GM21367 (cell line): ENCODE data around the gene FYN.
"Not testable (repeated sequence)": the region's sequence is repeated elsewhere in the genome, so short reads cannot be mapped to it uniquely, and the experiment has no call there.

Experiments
- ATAC-seq: cut with Tn5 transposase; IDR thresholded peaks from one replicate; pipeline ENCODE4 v1.9.1; 2021; ENCODE audit not compliant: unreplicated experiment

FYN gene

DNA sequence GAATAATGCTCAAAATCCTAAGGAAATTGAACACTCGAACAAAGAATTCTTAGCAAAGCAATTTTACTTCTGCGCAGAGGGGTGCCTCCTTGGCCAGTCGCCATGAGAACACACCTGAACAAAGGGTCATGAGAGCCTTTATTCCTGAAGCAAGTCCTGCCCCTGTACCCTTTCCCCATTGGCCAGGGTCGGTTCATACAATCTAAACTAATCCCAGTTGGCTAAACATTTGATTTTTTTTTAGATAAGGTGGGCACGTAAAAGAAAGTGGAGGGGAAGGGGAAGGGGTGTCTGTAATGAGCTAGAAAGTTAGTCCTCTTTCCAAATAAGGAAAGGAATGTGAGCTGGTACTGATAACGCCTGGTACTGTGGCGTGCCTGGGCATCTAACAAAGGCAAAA is 37.9 kb downstream of the FYN start:
- not testable (repeated sequence) for ATAC-seq

DNA sequence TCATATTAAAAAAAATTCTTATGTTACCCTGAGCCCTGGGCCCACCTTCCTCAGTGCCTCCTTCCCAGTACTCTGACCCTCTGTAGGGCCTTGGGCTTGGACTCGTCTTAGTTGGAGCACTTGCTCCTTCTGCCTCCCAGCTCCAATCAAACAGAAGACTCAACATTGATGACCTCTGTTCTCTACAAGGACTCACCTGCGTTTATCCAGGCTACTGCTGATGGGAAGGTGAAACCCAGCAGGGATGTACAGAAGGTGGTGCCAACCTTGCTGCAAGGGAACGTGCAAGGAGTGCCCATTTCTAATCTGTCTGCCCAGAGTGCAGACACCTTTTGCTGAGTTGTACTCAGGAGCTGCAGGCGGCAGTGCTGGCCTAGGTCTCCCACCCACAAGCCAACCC is 38.9 kb downstream of the FYN start:
- no peak for ATAC-seq

DNA sequence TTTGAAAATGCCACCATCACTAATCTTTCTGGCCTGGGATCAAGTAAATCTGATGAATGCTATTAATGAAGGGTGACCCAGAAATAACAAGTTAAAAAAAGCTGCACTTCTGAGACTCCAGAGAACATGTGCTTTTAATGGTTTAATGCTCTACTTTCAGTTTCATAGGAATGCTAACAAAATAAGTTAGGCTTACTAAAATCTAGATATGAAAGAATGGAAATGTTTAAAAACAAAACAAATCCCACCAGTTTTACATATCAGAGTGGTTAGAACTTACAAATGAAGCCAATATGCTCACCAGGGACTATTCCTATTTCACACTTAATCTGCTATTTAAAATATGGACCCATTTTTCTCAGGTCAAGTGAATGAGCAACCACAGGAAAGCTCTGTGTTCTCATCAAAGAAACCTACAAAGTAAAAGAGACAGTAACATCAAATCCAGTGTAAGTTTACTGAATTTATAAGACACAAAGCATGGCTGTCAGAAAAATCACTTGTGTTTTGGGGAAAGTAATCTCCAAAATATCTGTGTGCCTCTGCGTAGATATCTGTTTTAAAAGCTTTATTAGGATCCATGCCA is 40.3 kb downstream of the FYN start:
- ATAC-seq: no peak

DNA sequence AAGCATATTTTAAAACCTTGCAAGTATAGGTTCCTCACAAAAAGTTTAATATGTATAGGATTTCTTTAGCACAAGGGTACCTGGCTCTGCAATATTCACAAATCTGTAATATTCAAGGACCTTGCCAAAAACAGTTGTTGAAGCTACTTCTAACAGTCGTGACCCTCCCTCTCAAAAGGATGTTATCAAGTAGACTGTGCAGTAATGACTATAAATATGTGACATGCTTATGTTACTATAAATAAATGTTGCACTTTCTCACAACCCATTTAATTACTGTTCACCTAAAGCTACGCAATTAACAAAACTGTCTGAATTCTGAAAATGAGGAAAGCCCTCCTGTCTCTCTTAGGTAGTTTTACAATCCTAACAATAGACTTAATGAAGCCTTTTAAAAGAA is 41.8 kb downstream of the FYN start:
- no peak for ATAC-seq

GRCh38 chr6:111829998-111830397 is 43.3 kb downstream of the FYN start:
- ATAC-seq: no peak

- ATAC-seq: no peak
Observed at GRCh38 chr6:111829581-111829980, 43.7 kb downstream of the FYN start.

DNA sequence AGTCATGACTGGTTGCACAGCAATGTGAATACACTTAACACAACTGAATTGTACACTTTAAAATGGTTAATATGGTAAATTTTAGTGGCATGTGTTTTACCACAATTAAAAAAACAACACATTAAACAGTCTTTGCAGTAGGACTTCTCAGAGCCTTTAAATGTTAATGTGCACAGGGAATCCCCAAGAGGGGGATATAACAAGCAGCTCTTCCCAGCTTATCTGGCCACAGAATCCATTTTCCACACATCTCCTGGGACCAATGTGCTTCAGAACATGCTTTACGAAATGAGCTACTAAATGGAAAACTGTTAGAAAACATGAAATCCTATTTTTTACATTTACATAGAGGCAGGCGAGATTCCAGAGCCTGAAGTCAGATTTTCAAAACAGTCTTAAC is 44.4 kb downstream of the FYN start:
- ATAC-seq: no peak

- no peak for ATAC-seq
Observed at GRCh38 chr6:111825439-111826086, 47.7 kb downstream of the FYN start.

DNA sequence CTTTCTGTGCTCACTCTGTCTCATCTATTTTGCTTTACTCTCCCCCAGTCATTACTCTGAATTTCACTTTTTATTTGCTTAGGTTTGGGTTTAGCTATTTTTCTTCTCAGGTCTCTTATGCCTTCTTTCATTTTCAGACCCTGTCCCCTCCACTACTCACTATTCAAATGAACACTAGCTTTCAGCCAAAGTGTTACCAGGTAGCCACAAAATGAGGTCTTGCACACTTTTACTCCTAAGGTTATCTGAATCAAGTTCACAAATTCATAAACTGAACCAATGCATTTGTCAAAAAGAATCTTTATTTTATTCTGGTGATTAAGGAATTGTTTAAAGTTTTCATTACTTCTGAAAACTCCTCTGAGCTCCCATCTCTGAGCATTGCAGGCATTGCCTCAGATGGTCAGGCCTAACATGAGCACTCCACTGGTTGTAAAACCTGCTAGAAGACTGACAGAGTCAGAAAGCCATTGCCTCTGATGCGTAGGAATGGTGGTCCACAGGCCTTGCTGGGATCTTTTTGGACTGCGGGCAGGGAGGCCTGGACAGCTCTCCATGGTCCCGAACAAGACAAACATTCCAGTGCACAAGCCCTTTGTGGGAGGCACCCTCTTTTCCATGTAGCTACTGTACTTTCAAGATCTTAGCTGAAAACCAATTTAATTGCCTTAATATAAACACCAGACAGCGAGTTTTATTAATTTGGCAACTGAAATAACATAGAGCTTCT is 48.5 kb downstream of the FYN start:
- peak; percentile 85 for ATAC-seq

DNA sequence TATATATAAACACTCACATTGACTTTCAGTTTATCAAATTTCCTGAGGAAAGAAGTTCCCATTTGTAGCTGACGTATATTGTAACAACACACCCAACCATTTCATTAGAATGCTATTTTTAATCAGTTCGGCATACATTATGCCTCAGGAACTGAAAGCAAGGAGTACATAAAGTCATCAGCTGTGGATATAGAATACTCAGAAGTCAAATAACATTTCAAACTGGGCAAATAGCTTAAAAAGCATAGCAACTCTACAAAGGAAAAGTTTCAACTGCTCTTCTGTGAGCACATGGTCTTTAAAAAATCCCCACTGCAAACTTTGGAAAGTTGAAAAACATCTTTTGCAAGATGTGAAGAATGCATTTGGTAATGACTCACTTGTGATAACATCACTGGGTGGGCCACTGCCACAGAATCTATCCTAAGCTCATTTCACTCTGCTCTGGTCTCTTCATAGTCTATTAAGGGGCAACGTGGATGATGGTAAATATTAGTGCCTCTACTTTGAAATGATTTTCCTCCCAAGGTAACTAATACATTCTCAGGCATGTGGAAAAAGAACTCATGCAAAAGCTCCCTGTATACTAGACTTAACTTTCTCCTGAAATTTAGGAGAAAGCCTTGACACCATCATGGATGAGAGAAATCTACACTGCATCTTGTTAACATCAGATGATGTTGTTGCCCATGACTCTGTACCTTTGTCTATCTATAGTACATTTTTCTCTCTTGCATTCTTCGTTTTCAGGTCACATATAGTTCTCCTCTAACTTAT is 49.2 kb downstream of the FYN start:
- ATAC-seq: no peak

GRCh38 chr6:111823012-111823411 is 50.2 kb downstream of the FYN start:
- ATAC-seq: no peak

DNA sequence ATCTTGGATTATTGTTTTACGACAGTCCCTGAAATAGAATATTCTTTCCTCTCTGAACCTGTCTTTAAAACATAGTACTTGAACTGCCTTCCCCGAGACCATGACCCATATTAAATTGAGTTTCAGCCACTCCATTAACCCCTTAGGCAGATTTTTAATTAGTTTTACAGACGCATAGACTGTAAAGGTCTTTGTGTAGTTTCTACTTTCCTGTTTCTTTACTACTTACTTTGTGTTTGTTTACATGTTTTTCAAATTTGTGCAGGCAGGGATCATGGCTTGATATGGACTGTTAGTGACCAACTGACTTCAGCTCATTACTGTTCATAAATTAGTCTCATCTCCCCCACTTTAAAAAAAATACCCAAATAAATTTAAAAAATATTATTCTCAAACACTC is 53.8 kb downstream of the FYN start:
- ATAC-seq: no peak

GRCh38 chr6:111818539-111819226 is 54.6 kb downstream of the FYN start:
- no peak for ATAC-seq

DNA sequence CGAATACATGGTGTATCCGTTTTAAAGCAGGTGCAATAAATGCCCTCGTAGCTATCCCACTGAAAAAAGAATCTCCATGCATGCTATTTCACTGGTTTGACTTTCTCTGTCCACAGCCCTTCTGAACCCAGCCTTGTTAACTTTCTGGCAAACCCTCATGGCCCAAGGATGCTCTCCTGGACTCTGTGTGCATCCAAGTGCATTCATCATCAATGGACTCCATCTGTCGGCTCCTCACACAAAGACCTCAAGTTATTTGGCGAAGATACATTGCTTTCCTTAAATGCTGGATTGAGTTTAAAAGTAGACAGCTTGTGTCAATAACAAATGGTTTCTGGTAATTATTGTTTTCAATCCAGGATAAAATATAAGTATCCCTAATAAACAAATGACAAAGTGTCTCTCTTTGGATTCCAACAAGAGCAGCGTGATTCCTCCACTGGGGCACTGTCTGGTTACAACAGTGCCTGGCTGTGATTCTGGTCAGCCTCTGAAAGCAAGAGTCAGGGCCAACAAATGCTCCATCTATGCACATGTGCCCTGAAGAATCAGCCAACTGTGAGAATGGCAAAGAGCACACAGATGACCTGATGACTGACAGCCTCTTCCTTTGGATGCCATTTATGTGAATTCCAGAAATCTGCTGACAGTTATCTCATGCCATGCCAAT is 55.7 kb downstream of the FYN start:
- ATAC-seq: no peak

GRCh38 chr6:111813677-111814310 is 59.5 kb downstream of the FYN start:
- no peak for ATAC-seq

DNA sequence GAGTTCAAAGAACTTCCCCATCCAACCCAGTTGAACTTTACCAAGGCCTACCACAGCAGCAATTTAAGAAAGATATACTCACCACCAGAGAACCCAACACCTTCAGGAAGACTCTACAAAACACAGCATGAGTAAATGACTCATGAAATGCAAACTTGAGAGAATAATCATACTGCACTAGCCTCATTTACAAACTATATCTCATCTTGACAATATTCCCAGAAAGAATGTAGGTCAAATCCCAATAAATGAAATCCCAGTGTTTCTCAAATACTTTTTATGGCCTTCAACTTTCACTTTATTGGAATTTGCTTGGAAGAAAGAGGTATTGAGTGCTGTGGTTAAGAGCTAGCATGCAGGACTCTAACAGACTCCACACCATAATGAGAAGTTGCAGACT is 60.0 kb downstream of the FYN start:
- no peak for ATAC-seq

DNA sequence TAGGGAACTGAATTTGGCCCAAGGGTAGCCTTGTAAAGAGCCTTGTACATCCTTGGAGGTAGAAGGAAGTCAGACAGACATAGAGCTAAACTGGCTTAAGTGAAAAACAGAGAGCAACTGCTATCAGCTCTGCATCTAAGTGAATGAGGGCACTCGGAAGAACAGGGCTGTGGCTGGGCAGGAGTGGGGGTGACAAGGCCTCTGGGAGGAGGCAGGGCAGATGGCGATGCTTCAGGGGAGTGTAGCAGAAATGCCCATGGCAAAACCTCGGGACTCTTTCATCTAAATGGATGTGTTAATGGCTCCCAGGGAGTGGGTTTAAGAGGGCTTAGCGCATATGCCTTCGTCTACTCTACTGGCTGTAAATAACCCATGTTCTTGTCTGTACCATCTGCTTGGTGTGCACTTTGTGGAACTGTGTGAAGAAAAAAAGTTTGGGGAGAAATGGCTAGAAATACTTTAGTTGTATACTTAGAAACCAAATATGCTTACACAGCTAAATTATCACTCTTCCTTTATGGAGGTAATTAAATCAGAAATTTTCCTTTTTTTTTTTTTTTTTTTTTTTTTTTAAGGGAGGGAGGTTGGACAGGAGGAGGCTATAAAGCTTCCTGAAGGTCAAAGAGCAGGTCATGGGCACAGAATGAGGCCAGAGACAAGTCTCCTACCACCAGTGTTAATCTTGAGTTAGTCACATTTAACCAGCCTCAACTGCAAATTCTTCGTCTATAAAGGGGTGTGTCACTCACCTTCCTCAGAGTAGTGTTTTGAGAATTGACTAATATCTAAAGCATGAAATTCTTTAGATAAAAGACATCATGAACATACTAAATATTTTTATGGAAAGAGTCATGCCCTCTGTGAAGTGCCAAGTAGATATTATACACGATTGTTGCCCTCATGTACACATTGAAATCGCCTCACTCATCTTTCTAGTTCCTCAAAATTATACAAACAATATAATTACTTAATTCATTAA is 60.9 kb downstream of the FYN start:
- no peak for ATAC-seq

DNA sequence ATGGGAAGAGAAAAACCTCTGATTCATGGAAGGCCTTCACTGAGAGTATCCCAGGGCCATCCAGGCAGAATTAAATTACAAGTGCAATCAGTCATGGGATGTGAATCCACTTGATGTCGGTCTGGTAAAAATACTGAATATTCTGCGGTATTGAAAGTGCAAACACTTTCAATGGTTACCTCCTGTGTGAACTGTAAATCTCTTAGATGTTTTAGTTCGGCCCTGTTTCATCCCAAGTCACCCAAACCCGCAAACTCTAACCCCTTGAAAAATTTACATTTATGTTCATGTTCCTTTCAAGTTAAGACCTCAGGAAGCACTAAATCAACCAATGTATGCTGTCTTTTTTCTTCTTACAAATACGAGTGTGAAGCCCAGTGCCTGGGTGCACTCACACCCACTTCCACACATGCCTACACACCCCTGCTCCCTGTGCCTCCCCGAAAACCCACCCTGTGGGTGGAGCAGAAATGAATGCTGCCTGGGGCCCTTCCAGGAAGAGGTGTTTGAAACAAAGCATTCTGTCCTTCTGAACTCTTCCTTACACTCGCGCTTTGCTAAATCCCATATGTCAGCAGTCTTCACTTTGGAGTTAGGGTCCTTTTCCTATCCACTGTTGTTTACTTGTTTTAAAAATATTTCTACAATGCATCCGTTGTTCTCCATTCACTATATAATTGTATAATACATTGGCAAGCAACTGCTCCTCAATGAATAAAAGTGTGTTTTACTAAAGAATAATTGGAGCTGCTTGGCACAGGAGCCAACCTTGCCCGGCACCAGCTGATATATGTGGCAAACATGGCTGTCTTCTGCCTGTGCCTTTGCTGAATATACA is 62.7 kb downstream of the FYN start:
- ATAC-seq: no peak
